ENCODE results near the gene PAXIP1. TPM values are rescaled to one million over a fixed set of nuclear protein-coding genes. Genes with fewer than 3 reads are reported as not detected.

PAXIP1 gene
- total RNA-seq, 1 donor from 2014 or later, result 12.5 TPM

DNA sequence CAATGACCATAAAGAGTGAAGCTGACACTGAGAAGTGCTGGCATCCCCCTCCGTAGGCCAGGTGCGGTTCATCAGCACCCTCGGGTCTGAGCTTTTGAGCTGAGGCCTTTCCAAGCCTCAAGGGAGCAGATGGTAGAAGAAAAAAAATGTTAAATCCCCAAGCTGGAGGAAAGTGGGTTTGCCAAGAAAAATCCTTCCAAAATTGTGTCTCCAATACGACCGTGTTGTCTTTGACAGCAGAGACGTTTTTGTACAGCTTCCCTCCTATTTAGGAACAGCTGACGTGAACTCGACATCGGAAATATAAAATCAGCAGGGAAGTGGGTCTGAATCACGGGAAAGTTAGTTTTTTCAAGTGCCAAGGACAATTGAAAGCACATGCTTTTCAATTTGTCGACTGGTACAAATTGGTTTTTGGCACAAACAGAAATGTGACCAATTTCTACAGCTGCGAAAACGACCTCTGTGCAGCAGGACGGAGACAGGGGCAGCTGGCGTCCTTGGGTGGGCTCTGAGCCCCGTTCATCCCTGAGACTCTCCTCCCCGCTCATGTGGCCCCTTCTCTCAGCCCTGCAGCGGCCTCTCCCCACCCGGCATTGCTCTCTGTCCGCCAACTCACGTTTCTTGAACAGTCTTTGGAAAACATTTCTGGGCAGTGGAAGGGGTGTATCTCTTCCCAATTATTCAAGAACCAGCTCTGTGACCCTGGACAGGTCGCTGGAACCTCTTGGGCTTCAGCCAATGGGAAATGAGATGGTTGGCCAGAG, 89.9 kb downstream of the PAXIP1 start:
- DNase-seq (ENCODE audit: low spot score), result no peak

DNA sequence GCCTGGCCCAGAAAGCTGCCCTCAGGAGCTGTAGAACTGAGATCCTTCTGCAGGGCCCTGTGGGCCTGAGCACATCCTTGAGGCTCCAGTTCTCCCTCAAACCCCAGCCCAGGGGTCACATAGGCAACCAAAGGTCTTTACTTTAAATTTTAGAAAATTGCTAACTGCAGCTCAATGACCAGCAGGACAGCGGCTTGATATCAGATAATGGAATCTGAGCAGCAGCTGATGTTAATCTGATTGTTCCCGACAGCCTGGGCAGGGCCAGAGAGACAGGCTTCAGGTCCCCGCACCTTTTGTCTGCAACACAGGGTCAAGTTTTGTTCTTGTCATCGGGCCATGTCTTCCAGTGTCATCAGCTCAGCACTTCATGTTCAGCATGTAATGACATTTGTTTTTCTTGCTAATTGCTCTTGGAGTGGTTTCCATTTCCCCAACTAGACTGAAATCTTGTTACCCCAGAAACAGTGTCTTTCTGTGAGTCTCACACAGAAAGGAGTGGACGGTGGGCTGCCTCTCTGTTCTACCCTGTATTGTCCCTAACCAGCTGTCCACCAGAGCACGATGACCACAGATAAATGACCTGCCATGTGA, 91.0 kb downstream of the PAXIP1 start:
- DNase-seq (ENCODE audit: low spot score), result no peak

DNA sequence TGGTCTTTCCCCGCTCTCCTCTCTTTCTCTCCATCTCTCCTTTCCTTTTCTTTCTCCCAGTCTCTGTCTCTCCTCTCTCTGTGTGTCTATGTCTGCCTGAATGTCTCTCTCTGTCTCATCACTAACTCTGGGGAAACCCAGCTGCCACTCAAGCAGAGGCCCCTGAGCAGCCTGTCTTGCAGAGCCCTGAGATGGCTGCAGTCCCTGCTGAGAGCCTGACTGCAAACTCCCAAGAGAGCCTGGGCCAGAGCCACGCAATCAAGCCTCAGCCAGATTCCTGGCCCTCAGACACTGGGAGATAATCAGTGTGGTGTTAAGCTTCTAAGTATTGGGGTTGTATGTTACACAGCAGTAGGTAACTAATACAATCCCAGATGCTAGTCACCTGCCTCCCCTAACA, 91.5 kb downstream of the PAXIP1 start:
- DNase-seq (ENCODE audit: low spot score), result no peak

DNA sequence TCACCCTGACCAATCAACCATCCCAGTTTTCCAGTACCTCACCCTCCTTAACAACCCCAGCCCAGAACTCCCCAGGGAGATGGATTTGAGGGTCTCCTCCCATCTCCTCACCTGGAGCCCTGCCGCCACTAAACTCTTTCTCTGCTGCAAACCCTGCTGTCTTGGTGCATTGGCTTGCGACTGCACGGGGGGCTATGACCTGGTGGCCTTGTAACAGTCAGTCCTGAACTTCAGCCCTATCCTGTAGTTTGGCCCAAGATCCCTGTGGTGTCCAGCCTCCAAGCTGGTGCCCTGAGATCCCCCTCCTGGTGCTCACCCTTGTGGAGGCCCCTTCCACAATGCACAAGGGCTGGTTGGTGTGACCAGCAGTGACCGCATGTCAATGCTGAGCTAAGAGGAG, 91.9 kb downstream of the PAXIP1 start:
- DNase-seq (ENCODE audit: low spot score), result no peak

DNA sequence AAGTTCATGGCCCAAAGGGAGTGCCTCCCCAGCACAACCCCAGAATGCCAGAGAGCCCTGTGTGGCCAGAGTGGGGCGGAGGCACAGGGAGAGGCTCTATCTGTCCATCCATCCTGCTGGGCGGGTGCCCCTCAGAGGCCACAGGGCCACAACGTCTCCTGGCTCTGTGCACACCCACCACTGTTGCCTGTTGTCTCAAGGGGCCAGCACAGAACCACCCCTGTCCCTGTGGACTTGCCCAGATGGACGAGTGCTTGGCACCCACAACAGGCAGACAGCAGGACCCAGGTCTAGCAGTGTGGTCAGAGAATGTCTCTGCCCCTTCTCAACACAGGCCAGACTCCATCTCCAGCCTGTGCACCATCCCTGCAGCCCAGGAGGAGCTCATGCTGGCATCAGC, 92.8 kb downstream of the PAXIP1 start:
- DNase-seq (ENCODE audit: low spot score), result no peak

DNA sequence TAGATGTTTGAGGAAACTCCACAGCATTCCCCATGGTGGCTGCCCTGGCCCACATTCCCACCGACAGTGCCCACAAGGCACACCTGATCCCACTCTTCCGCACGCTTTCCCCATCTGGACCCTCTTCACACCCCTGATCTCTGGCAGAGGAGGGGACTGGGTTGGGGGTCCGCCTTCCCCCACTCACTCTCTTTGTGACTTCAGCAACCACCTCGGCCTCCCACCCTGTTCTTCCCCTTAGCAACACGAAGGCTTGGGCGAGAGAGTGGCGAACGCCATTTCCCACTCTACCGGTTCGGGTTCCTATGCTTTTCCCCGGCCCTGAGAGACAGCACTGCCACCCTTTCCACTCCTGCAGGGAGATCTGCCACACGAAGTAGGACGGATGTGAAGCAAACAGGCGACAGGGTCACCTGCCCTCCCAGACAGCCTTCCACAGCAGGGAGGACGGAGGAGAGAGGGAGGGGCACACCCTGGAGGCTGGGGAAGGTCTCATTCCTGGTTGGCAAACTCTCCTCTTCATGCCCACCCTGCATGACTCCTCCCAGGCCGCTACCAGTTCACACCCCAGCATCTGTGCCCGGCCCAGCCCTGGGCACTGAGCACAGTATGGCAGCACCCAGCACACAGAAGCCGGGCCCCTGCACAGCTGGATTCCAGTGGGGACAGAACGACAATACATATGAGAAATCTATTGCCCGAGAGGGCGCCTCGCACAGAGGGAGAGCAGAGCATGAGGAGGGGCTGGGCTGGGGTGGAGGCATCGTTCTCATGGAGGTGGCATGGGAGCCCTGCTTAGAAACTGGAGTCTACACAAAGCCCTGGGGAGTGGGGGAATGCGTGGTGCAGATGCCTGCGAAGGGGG, 93.5 kb downstream of the PAXIP1 start:
- no peak for DNase-seq (ENCODE audit: low spot score)

DNA sequence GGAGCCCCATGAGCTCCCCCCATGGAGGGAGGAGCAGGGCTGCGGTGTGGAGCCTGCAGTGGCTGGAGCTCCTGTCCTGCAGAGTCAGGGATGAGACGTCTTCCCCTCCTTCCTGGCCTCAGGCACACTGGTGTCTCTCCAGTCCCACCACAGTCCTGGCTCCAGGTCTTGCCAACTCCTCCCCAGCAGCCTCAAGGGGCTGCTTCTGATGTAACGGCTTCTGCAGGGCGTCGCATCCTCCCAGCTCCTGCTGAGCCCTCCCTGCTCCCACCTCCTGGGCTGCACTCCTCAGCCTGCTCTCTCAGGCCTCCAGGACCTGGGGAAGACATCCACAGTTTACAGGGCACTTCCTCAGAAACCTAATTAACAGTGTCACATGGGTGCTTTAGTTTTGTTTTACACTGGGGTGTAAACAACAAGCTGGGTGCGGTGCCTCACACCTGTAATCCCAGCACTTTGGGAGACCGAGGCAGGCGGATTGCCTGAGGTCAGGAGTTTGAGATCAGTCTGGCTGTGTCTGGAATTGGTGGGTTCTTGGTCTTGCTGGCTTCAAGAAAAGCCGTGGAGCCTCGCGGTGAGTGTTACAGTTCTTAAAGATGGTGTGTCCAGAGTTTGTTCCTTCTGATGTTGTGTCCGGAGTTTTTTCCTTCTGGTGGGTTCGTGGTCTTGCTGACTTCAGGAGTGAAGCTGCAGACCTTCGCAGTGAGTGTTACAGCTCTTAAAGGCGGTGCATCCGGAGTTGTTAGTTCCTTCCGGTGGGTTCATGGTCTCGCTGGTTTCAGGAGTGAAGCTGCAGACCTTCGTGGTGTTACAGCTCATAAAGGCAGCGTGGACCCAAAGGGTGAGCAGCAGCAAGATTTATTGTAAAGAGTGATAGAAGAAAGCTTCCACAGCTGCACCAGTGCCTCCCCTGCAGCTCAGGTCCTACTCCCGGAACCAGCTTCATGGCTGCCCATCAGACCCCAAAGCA, 95.0 kb downstream of the PAXIP1 start:
- DNase-seq (ENCODE audit: low spot score), result no peak

DNA sequence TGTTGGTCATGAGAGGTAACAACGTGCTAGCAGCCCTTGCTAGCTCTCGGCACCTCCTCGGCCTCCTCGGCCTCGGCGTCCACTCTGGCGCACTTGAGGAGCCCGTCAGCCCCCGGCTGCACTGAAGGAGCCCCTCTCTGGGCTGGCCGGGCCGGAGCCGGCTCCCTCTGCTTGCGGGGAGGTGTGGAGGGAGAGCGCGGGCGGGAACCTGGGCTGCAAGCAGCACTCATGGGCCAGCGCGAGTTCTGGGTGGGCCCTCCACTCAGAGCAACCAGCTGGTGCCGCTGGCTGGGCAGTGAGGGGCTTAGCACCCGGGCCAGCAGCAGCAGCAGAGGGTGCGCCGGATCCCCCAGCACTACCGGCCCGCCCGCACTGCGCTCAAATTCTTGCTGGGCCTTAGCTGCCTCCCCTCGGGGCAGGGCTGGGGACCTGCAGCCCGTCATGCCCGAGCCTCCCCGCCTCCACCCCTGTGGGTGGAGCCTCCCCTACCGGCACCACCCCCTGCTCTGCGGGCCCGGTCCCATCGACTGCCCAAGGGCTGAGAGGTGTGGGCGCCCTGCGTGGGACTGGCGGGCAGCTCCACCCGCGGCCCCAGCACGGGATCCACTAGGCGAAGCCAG, 96.1 kb downstream of the PAXIP1 start:
- DNase-seq (ENCODE audit: low spot score), result no peak

DNA sequence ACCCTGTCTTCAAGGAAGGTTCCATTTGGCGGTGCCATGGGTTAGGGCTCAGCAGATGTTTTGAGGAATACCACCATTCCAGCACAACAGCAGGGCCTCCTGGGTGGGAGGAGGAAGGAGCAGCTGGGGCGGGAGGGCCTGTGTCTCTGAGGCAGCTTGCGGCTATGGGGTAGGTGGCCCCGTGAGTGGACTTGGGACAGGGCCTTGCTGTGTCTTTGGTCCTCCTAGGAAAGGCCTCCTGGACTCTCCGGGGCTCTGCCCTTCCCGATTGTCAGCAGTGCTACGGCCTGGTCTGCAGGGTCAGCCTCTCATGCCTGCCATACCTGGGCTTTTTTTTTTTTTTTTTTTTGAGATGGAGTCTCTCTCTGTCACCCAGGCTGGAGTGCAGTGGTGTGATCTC, 96.7 kb downstream of the PAXIP1 start:
- DNase-seq (ENCODE audit: low spot score), result no peak

DNA sequence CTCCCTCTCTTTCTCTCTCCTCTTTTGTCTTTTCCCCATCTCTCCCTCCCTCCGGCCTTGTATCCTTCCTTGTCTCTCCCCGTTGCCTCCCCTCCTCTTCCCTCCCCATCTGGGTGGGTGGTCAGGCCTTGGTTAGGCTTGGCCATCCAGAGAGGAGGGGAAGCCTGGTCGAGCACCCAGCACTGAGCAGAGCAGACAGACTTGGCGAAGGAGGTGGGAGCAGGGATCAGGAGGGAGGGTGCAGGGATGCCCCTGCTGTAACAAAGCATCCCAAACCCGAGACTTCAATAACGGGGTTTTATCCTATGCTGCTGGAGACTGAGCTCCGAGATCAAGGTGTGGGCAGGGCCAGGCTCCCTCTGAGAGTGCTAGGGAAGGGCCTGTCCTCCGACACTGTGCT, 97.3 kb downstream of the PAXIP1 start:
- DNase-seq (ENCODE audit: low spot score), result no peak

DNA sequence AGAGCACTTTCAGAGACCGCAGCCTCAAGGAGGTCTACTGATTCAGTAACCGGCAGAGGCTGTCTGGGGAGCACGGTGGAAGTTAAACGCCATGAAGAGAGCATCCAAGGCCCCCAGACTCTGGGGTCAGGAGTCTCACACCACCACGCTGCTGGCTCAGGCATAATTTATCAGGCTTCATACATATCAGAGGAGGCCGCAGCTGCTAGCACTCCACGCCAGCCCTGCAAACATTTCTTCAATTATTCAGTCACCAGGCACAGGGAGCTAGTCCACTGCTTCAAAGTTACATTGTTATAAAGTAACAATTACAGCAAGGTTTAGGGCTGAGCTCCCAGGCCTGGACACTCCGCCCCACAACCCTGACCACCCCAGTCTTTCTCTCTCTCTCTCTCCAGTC, 97.8 kb downstream of the PAXIP1 start:
- no peak for DNase-seq (ENCODE audit: low spot score)

DNA sequence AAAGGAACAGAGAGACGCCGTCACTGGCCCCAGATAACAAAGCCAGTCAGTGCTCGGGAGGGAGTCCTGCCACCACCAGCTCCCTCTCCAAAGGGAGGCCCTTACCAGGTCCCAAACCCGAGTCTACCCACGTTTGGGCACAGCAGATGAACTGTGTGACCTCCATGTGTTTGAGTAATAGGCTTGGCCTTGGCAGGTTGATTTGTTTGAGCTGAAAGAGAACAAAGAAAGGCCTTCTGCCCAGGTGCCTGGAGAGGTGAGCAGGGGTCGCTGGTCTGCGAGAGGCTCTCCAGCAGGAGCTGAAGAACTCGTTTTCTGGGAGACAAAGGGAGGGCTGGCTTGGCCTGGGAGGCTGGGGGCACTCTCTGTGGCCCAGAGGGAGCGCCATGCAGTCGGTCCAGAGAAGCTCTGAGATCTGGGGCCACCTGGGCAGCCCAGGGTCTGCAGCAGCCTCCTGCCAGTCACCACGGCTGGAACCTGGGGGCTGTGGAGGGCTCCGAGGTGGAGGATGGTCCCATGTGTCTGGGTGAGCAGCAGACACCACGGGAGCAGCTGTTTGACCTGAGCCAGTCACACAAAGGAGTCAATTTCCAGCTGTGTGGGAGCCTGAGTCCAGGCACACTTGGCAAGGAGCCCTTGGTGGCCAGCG, 99.7 kb downstream of the PAXIP1 start:
- peak; percentile 13 for DNase-seq (ENCODE audit: low spot score)

DNA sequence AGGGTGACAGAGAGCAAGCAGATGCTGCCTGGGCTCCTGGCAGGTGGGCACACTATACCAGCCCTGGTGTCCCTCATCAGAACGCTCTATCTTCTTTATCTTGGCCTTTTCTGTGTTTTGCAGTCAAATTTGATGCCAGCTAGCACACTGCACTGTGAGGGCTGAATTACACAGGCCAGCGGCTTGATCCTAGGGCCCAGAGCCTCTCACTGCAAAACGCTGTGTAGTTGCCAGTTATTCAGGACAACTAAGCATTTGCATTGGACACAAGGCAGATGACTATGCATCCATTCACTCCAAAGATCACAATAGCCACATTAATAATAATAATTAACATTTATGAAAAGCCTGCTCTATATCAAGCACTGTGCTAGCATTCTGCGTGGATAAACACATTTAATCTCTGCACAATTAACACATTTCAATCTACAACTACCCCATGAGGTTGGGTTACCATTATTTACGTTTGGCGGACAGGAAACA, 100.3 kb downstream of the PAXIP1 start:
- DNase-seq (ENCODE audit: low spot score), result no peak

DNA sequence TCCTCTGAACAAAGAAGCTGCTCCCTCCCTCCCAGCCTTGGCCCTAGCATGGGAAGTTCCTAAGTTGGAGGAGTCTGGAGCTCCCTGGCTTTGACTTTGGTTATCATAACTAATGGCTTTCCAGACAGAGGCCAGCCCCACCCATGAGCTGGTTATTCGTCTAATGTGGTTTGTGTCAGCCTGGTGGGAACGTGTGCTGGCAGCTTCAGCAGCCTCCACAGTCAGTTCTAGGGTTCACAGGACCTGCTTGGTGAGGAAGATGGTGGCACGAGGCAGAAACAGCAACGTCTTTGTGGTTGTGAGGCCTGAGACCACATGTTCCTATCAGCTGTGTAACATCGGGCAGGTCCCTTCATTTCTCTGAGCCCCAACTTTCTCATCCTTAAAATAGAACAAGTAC, 103.1 kb downstream of the PAXIP1 start:
- no peak for DNase-seq (ENCODE audit: low spot score)

DNA sequence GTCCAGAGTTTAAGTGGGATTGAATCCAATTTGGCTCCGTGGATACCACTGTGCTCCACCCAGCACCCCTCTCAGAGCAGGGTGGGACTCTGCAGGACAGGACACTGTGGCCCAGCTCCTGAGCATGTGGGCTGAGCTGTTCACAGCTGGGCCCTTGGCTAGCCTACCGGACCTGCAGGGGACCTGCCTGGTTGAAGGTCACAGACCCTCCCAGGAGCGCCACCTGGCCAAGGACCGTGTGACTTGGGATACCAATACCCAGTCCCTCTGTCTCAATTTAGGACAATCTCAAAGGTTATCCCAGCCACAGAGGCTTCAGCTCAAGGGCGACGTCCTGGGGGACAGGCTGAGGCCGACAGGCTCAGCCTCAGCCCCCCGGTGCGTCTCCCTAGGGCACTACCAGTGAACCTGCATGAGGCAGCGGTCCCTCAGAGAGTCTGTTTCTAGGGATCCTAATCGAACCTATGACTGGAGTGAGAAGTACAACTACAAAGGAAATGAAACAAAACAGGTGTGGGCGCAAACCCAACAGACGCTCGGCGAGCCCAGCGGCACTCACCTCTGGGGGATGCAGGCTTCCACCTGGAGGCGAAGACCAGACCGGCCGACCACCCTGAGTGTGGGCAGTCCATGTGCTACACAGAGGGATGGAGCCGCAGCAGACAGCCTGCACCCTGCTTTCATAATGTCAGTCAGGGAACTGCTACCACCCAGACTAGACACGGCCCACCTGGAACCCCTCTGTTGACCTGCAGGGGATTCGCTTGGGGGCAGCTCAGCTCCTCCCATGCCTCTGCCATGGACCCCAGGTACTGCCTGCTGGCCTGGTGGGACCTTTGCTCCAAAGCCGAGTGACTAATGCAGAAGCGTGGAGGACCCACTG, 103.7 kb downstream of the PAXIP1 start:
- DNase-seq (ENCODE audit: low spot score), result no peak

DNA sequence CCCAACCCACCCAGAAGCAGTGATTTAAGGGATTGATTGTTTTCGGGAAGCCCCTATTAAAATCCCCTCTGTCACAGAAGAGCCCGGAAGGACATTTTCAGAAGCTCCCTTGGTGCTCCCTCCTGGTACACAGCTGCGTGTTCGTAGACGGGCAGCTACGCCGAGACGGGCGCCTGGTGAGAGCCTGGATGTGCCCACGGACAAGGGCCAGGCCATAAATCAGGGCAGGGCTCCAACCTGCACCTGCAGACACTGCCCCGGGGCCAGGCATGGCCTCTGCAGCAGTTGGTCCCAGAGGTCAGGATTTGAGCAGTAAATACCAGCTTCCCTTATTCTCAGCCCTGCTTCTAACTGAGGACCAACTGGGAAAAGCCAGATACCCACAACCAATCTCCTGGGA, 106.8 kb downstream of the PAXIP1 start:
- DNase-seq (ENCODE audit: low spot score), result no peak
